DMS79 treated with DMSO at 0.1 percent for 48 hours (cell line): Measurements from ENCODE around the gene CDC42EP5.
"Not testable (repeated sequence)": the region's sequence is repeated elsewhere in the genome, so short reads cannot be mapped to it uniquely, and the experiment has no call there.

Experiments
- DNase-seq: peaks from one replicate; lab custom pipeline; 2025; lab: John Stamatoyannopoulos, UW

Gene CDC42EP5

DNA sequence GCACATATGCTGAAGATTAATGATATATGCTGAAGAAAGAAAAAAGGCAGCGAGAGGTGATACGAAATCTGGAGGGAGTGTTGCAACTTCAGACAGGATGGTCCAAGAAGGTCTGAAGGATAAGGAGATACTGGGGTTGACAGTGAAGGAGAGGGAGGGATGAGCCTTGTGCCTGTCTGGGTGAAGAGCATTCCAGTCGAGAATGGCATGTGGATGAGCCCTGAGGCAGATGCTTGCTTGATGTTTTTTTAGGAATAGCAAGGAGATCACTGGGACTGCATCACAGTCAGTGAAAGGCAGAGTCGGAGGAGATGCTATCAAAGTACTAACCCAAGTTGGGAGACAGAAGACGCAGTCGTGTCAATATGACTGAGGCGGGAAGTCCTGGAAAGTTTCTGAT lies 16.2 kb upstream of the CDC42EP5 start:
- no peak for DNase-seq

DNA sequence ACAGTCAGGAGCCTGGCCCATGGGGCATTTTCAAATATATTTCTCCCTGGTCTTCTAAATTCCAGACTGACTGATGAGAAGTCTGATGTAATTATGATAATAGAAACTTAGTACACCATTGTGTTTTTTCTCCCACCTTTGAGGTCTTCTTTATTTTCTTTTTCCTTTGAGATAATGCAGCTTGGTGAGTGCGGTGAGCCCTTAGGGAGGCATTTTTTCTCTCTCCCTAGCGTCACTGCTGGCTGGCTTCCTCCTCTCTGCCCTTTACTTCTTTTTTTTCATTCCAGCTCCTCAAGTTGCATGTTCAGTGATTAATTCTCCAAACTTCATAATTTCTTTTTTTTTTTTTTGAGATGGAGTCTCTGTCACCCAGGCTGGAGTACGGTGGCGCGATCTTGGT lies 12.8 kb upstream of the CDC42EP5 start:
- no peak for DNase-seq

DNA sequence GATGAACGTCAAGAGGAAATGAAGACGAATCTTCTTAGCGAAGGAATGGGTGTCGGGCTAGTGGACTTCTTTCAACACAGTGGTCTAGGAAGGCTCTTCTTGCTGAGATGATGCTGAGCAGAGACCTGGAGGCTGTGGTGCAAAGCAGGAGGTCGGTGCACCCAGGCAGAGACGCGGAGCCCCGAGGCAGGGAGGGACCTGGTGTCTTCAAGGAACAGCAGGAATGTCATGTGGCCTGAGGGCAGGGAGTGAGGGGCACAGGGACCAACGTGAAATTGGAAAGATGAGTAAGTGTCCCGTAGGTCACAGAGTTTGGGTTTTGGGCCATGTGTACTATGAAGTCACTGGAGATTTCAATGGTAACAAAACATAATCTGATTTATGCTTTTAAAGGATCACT lies 11.4 kb upstream of the CDC42EP5 start:
- no peak for DNase-seq

DNA sequence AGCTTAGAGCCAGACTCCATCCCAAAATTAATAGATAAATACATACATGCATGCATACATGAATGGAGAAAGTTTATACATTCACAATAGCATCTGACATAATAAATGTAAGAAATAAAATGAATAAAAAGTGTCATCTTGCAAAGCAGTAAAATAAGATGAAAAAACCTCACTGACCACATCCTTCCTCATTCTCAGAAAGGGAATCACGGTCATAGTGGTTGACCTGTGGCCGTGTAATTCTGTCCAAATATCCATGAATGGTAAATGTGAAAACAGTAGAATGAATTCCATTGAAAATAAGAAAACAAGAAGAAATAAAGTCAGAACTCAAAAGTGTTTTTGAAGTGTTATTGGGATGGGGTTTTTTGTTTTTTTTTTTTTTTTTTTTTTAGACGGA lies 9.8 kb upstream of the CDC42EP5 start:
- no peak for DNase-seq

DNA sequence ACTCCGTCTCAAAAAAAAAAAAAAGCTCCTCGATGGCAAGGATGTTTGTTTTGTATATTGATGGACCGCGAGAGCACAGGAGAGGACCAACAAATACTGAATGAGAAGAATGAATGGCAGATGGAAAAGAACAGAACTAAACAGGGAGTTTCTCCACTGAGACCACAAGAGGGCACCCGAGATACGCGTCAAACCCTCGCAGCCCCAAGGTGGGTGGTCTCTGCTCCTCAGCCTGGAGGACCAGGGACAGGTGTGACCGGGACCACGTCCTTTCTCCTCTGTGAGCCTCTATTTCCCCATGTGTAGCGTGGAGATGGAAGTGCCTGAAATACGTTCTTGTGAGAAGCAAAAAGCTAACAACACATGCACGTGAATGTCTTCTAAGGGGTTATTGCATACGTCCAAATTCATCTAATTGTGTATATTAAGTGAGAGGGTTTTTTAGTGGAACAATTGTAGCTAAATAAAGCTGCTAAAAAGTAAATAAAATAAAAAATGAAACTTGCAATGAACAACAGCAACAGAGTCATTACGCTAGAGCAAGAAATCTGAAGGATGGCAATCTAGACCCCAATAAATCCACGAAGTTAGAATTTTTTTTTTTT lies 8.3 kb upstream of the CDC42EP5 start:
- peak; percentile 60 for DNase-seq

DNA sequence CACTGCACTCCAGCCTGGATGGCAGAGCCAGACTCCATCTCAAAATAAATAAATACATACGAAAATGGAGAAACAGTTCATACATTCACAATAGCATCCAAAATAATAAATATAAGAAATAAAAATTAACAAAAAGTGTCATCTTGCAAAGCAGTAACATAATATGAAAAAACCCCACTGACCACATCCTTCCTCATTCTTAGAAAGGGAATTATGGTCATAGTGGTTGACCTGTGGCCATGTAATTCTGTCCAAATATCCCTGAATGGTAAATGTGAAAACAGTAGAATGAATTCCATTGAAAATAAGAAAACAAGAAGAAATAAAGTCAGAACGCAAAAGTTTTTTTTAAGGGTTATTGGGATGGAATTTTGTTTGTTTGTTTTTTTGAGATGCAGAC lies 7.0 kb upstream of the CDC42EP5 start:
- DNase-seq = no peak

DNA sequence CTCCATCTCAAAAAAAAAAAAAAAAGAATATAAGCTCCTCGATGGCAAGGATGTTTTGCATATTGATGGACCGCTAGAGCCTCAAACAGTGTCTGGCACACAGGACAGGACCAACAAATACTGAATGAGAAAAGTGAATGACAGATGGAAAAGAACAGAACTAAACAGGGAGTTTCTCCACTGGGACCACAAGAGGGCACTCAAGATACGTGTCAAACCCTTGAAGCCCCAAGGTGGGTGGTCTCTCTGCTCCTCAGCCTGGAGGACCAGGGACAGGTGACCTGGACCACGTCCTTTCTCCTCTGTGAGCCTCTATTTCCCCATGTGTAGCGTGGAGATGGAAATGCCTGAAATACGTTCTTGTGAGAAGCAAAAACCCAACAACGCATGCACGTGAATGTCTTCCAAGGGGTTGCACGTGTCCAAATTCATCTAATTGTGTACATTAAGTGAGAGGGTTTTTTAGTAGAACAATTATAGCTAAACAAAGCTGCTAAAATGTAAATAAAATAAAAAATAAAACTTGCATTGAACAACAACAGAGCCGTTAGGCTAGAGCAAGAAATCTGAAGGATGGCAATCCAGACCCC lies 5.7 kb upstream of the CDC42EP5 start:
- peak; percentile 12 for DNase-seq

DNA sequence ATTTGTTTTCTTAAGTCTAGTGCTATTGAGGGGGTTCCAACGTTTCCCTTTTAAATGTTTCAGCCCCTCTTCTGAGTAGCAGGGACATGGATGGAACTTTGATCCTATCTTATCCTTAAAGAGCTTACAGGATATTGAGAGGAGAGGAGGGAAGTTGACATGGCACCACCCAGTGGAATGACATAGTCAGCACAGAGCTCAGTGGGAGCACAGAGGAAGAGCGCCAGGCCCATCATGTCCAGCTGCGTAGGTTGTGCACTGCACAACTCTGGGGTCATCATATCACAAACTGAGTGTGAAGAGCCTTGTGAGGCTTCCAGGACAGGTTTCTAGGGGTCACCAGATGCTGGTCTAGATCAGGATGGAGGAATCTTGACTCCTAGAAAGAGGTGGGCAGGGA lies 4.6 kb upstream of the CDC42EP5 start:
- no peak for DNase-seq

DNA sequence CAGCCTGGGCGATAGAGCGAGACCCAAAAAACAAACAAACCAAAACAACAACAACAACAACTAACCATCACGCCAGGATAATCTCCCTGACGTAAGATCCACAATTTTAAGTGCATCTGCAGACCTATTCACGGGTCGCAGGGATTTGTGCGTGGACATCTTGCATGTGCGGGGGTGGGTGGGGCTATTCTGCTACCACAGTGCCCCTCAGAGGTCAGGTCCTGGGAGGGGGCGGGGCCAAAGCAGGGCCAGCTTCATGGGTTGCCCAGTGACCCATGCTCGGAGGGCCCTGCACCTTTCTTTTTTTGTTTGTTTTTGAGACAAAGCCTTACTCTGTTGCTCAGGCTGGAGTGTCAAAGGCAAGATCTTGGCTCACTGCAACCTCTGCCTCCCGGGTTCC lies 2.6 kb upstream of the CDC42EP5 start:
- no peak for DNase-seq

DNA sequence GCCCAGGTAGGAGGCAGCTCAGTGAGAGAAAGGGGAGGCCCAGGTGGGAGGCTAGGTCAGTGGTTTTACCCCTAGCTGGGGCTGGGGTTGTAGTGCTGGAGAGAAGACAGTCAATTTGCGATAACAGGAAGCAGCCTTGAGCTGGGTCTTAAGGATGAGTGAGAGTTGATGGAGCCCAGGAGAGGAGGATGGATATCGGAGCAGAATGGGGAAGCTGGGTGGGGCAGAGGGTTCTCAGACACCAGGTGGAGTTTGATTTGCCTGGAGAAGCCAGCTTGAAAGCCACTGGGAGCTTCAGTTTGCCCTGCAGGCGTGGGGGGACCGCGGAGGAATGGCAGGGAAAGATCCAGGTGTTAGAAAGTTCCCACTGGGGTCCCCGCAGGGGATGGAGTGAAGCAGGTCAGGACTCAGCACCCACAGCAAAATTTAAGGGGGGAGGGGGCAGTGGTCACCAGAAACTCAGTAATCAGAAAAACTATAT lies 836 bp upstream of the CDC42EP5 start:
- DNase-seq = no peak

DNA sequence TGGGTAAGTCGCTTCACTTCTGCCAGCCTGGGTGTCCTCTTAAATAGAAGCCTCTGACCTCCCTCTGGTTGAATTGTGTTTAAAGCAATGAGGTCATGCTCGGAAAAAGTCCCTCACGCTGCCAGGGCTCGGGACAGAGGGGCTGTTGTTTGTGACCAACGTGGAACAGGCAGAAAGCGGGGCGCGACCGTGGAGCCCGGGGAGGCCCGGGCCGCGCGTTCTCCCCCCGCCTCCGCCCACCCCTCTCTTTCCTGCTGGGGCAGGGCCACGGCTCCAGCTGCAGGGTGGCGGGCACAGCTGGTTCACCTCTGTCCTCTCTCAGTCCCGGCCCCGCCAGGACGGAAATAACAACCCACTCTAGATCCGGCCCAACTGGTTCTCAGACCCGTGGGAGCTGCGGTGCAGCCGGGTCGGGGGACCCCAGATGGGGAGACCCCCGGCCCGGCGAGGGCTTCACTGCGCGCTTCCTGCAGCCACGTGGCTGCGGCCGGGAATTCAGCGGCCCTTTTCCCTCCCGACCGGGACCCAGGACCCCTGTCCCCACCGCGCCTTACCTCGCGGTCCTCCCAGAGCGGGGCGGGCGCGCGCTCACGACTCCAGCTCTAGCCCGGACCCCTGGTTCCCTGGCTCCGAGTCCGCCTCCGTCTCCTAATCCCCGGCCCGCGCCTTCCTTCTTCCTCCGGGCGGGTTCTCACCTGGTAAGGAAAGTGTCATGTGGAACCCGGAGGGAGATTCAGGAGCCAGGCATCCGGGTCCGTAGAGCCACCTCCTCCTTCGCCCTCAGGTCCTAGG lies 1.9 kb downstream of the CDC42EP5 start:
- DNase-seq = peak; percentile 10

DNA sequence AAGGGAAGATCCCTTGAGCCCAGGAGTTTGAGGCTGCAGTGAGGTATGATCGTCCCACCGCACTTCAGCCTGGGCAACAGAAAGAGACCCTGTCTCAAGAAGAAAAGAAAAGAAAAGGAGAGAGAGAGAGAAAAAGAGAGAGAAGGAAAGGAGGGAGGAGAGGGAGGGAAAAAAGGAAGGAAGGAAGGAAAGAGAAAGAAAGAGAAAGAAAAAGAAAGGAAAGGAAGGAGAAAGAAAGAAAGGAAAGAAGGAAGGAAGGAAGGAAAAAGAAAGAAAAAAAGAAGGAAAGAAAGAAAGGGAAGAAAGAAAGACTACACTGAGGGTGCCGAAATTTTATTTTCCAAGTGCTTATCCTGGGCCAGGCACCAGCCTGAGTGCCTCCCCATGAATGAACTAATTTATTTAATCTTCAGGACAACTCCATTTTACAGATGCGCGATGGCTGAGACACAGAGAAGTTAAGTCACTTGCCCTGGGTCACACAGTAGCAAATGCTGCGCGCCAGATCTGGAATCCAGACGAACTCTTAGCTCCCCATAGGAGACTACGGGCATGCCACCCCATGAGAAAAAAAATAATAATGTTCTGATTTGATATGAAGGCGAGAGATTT lies 2.7 kb downstream of the CDC42EP5 start:
- DNase-seq = no peak

DNA sequence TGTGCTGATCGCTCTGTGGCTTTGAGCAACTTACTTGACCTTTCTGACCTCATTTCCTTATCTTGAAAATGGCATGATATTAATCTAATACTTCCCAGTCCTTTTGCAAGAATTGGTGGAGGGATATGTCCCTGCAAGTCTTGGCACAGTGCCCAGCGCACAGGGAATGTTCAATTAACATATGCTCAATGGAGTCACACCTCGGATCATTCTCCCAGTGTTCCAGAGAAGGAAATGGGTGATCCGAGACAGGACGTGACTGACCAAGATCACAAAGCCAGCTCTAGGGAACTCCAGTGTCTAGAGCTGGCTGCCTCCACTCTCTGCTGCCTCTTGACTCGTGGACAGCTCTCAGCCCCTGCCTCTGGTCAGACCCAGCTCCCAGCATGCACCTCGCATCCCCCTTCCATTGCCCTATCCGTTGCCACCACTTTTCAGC lies 3.6 kb downstream of the CDC42EP5 start:
- DNase-seq = peak; percentile 6

DNA sequence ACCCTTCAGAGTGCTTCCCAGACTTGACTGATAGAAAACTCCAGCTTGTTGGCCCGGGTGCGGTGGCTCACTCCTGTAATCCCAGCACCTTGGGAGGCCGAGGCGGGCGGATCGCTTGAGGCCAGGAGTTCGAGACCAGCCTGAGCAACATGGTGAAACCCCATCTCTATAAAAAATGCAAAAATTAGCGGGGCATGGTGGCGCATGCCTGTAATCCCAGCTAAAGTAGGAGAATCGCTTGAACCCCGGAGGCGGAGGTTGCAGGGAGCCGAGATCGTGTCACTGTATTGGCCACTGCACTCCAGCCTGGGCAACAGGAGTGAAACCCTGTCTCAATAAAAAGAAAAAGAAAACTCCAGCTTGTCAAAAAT lies 7.0 kb downstream of the CDC42EP5 start:
- not testable (repeated sequence) for DNase-seq

DNA sequence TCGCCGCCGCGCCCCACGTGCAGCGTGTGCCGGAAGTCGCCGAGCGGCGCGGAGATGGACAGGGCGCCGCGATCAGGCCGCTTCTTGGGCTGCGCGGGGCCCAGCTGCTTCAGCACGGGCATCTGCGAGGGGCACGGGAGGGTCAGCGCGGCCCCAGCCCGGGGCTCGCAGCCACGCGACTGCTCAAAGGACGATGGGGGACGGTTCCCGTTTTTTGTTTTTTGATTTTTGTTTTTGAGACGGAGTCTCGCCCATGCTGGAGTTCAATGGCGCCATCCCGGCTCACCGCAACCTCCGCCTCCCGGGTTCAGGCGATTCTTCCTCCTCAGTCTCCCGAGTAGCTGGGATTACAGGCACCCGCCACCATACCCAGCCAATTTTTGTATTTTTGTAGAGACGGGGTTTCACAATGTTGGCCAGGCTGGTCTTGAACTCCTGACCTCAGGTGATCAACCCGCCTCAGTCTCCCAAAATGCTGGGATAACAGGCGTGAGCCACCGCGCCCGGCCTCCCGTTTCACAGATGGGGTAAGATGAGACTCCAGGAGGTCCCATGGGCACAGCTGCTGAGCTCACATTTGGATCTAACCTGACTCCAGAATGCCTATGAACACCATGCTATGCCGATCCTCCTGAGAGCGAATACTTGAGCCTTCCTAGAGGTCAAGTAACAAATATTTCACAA lies 7.5 kb downstream of the CDC42EP5 start:
- DNase-seq = no peak

DNA sequence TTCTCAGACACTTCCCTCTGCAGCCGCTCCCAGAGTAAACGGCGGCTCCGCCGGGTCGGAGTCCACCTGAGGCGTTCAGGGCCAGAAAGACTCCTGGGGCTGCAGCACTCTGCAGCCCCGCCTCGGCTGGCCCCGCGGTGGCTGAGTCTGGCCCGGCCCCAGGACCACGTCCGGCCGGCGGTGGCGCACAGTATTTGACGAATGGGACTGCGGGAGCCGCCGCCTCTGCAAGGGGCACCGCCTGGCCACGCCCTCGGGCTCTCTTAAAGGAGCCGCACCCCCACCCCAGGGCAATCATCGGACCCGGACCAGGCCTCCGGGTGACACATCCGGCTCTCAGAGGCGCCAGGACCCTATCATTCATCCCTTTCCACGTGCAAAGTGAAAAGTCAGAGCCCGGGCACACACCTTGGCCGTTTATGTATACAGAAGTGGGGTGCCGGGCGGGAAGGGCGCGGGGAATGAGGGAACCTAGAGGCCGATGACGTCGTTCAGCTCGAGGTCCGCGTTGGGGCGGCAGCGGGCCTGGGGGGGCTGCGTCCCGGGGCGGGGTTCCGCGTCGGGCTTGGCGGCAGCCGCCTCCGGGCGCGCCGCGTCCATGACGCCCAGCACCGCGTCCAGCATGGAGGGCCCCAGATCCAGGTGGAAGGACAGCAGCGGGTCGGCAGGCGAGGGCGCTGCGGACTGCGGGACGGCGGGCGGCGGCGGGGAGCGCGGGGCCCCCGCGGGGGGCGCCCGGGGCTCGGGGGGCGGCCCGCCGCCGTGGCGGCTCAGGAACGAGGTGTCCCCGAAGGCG lies 8.3 kb downstream of the CDC42EP5 start:
- peak; percentile 39 for DNase-seq

DNA sequence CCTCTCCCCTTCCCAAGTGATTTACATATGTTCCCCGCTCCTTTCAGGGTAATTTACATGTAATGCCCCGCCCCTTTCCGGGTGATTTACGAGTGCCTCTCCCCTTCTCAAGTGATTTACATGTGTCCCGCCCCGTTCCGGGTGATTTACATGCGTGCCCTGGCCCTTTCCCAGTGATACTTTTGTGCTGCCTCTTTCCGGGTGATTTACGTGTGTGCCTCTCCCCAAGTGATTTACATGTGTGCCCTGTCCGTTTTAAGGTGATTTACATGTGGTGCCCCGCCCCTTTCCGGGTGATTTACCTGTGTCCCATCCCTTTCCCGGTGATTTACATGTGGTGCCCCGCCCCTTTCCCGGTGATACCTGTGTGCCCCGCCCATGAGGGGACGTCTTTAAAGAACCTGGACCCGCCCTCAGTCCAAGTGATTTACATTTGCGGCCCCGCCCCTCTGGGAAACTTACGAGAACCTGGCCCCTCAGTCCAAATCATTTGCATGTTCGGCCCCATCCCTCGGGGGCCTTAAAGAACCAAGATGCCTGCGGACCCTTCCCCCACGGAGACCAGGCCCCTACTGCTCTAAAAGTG lies 9.0 kb downstream of the CDC42EP5 start:
- DNase-seq = peak; percentile 67

DNA sequence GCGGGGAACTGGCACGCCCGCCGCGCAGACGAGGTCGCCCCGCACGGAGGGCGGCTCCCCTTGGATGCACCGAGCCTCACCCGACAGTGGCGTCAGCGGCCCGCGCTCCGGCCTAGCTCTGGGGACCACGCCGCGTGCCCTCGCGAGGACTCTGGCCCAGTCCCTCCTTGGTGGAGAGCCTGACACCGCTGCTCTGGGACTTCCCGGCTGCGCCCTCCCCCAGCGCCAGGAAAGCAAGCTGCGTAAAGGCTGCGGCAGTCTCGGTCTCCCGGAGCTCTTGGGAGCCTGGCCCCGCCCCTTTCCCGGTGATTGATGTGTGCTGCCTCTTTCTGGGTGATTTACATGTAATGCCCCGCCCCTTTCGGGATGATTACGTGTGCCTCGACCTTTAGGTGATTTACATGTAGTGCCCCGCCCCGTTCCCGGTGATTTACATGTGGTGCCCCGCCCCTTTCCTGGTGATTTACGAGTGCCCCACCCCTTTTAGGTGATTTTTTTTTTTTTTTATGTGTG lies 9.5 kb downstream of the CDC42EP5 start, which contains the start of gene LENG9:
Gene LENG9, minus strand, starts transcription at position 248 of the 513 bp plus-strand sequence. CDS start 252 bp downstream, outside the sequence.
- DNase-seq = peak; percentile 68

DNA sequence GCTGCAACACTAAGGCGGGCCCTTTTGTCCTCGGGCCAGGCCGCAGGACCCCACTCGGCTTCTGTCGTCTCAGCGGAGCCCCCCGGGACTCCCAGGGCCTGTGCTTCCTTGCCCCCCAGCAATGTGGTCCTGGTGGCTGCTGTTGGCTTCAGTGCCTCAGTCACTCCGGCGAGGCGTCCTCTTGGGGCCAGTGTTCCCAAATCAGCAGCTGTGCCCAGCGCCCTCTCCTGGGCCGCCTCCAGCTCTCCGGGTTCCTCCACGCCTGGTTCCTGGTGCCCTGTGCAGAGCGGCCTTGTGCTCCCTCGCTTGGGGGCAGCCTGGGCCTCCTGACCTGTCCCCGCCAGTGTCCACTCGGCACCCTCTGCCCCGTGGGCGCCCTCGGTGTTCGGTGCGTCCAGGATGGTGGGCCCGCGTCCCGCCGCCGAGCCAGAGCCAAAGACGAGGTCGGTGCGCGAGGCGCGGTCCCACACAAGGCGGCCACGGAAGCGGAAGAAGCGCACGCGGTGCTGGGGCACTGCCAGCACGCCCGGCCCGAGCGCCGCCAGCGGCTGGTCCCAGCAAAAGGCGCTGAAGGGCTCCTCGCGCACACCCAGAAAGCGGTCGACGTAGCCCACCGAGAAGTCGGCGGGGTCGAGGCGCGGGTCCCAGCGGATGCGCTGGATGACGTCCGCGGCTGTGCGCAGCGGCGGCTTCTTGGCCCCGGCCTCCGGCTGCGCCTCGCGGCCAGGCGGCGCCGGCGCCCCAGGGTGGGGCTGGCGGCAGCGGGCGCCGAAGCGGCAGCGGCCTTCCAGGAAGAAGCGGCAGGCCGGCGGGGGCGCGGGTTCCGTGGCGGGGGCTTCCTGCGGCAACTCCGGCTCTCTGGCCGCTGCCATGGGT lies 10.2 kb downstream of the CDC42EP5 start:
- no peak for DNase-seq
